K562 (cell line): ENCODE measurements around the gene MEF2B. TPM values are rescaled to one million over a fixed set of nuclear protein-coding genes. Genes with fewer than 3 reads are reported as not detected.

Experiments used
- FOXM1 ChIP-seq, 2 experiments: fragments of 450-650 bp in 1 of 2; sonication (generic) in 1 of 2; formaldehyde crosslinking in 1 of 2; IDR thresholded peaks; 2 replicates each; pipeline versions ENCODE4 v1.6.1 to v1.9.0; 2017 to 2022; ENCODE audit warnings: low read depth in 2 of 2, mild to moderate bottlenecking in 2 of 2, missing genetic modification reagents in 1 of 2, moderate library complexity in 1 of 2
- HDAC3 ChIP-seq: fragments of 450-650 bp; IDR thresholded peaks from 2 replicates; pipeline ENCODE4 v1.6.1; 2018; ENCODE audit warnings: borderline replicate concordance, mild to moderate bottlenecking, moderate library complexity; ENCODE audit not compliant: partially characterized antibody
- KLF13 ChIP-seq: fragments of 450-650 bp; IDR thresholded peaks from 2 replicates; pipeline ENCODE4 v1.6.1; 2016; ENCODE audit warnings: missing genetic modification characterization, low read depth, mild to moderate bottlenecking, missing compliant biosample characterization, moderate library complexity, borderline replicate concordance
- MBD2 ChIP-seq: sonication (generic); IDR thresholded peaks from 2 replicates; pipeline ENCODE4 v1.6.1; 2016; ENCODE audit warnings: low read depth, borderline replicate concordance
- MIER1 ChIP-seq: fragments of 450-650 bp; IDR thresholded peaks from 2 replicates; pipeline ENCODE4 v1.6.1; 2016; ENCODE audit warnings: antibody characterized with exemption, mild to moderate bottlenecking, low read depth
- MYNN ChIP-seq, 2 experiments: sonication (generic); formaldehyde crosslinking in 1 of 2; IDR thresholded peaks; 2 replicates each; pipeline versions ENCODE4 v1.5.0 to v1.6.1; 2016 to 2020; ENCODE audit warnings: antibody characterized with exemption in 1 of 2, missing genetic modification reagents in 1 of 2
- RB1 ChIP-seq: fragments of 450-650 bp; IDR thresholded peaks from 2 replicates; pipeline ENCODE4 v1.6.1; 2017; ENCODE audit warnings: low read depth, mild to moderate bottlenecking
- SIN3A ChIP-seq, 2 experiments: fragments of 150-350 bp in 1 of 2; IDR thresholded peaks; 2 replicates each; pipeline ENCODE4 v1.6.1; 2011 to 2016; ENCODE audit warnings: borderline replicate concordance in 2 of 2, low read depth in 2 of 2, low read length in 2 of 2, mild to moderate bottlenecking in 2 of 2, moderate library complexity in 2 of 2; ENCODE audit not compliant: control insufficient read depth in 1 of 2
- TAL1 ChIP-seq: fragments of 450-650 bp; IDR thresholded peaks from 2 replicates; pipeline ENCODE4 v1.6.1; 2016; ENCODE audit warnings: mild to moderate bottlenecking
- THRAP3 ChIP-seq: fragments of 450-650 bp; IDR thresholded peaks from 2 replicates; pipeline ENCODE4 v1.6.1; 2016; ENCODE audit warnings: mild to moderate bottlenecking, inconsistent platforms, borderline replicate concordance
- polyA plus RNA-seq, 8 experiments: library from polyadenylated mRNA; depleted of rRNA in 4 of 8; stranded (reverse) in 5 of 8; unstranded in 3 of 8; fragments of >200 nt; fragmentation: Nextera tagmentation in 2 of 8; fragmentation: Illumina TruSeq in 1 of 8; extraction: Ambion mirVana in 2 of 8; extraction: Trizol in 1 of 8; gene quantifications; 2 replicates each; pipeline versions ENCODE4 v1.2.1 to v1.2.3, GENCODE V29; 2011 to 2014; ENCODE audit warnings: inconsistent platforms in 1 of 8, missing spikeins in 1 of 8
- total RNA-seq, 7 experiments: library from RNA; depleted of rRNA in 6 of 7; stranded (reverse); fragments of >200 nt in 6 of 7; fragmentation: Illumina TruSeq in 2 of 7; extraction: Trizol in 2 of 7; gene quantifications; 2 replicates each; pipeline versions ENCODE4 v1.2.1 to v1.2.3, GENCODE V29; 2011 to 2021; ENCODE audit warnings: low replicate concordance in 1 of 7
- TF ChIP-seq, protein P1 (sequence below): fragments of 450-650 bp; IDR thresholded peaks from 2 replicates; pipeline ENCODE4 v1.6.1; 2016; ENCODE audit warnings: borderline replicate concordance
- TF ChIP-seq, protein P2 (sequence below): fragments of 200-800 bp; sonication (Bioruptor generic); IDR thresholded peaks from 2 replicates; pipeline ENCODE4 v1.6.1; 2017; ENCODE audit warnings: missing genetic modification characterization, missing compliant biosample characterization
- TF ChIP-seq, protein P3 (sequence below): fragments of 250-450 bp; sonication (Bioruptor Pico); IDR thresholded peaks from 2 replicates; pipeline ENCODE4 v1.8.0; 2022; ENCODE audit warnings: inconsistent platforms, mild to moderate bottlenecking, moderate library complexity, borderline replicate concordance
- TF ChIP-seq, protein P4 (sequence below), 2 experiments: fragments of 450-650 bp in 1 of 2; IDR thresholded peaks; 2 replicates each; pipeline ENCODE4 v1.6.1; 2011 to 2017; ENCODE audit warnings: low read depth in 2 of 2, antibody characterized with exemption in 1 of 2, borderline replicate concordance in 1 of 2, low read length in 1 of 2, mild to moderate bottlenecking in 1 of 2, mixed read lengths in 1 of 2; ENCODE audit not compliant: control insufficient read depth in 1 of 2

Gene MEF2B
- total and polyA plus RNA-seq, 9 of the 15 experiments (the other 6 are each of a cell fraction or from before 2014, with no cell fraction given): 0.14 to 1.9 (median 0.71) TPM; not detected in 3

DNA sequence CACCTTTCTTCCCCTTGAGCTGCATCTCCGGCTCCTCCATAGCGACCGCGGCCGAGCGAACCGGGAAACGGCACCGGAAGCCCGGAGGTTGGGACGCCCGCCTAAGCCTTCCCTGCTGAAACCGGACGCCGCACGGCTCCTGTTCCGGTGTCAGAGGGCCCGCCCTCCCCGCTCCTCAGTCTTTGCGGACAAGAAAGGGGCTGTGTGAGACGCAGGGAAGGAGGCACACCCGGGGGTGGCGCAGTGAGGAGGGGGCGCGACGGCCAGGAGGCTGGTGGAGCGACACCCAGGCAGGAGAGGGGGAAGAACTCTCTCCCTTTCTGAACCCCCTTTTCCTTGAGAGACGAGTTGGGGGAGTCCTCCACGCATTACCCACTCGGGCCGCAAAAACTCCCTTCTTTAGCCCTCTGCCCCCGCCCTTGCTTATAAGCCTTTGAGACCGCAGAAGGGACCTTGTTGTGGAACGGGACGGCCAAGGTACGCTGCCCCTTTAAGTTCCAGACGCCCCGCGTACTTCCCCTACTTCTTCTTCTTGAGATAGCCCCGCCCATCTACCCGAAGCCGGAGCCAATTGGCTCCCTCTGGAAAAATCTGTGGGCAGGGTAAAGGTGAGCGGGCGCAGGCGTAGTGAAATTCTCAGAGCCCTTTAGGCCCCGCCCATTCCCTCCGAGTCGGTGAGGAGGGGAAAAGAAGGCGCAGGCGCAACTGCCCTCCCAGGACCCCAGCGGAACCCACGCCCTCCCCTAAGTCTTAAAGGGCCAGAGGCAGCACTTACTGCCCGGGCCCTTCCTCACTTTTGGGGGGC is 22.2 kb upstream of the MEF2B start, which contains the start of the genes BORCS8 and RFXANK (continued):
- TF ChIP-seq, protein P1, sequence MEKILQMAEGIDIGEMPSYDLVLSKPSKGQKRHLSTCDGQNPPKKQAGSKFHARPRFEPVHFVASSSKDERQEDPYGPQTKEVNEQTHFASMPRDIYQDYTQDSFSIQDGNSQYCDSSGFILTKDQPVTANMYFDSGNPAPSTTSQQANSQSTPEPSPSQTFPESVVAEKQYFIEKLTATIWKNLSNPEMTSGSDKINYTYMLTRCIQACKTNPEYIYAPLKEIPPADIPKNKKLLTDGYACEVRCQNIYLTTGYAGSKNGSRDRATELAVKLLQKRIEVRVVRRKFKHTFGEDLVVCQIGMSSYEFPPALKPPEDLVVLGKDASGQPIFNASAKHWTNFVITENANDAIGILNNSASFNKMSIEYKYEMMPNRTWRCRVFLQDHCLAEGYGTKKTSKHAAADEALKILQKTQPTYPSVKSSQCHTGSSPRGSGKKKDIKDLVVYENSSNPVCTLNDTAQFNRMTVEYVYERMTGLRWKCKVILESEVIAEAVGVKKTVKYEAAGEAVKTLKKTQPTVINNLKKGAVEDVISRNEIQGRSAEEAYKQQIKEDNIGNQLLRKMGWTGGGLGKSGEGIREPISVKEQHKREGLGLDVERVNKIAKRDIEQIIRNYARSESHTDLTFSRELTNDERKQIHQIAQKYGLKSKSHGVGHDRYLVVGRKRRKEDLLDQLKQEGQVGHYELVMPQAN: peak; percentile 75; the same call in 1 of the 2 replicates
- TF ChIP-seq TAL1: peak; percentile 7; the same call in 1 of the 2 replicates
- TF ChIP-seq MYNN (IDR thresholded peaks at IDR 0.05): peak; percentile 20; the same call in 1 of the 2 replicates
- TF ChIP-seq MYNN (CRISPR knock-in tag; IDR thresholded peaks at IDR 0.05): no peak
- TF ChIP-seq HDAC3: no peak
- TF ChIP-seq FOXM1 (IDR thresholded peaks at IDR 0.05; ENCODE audit: low read depth): peak; percentile 58
- no peak for TF ChIP-seq FOXM1 (CRISPR knock-in tag; IDR thresholded peaks at IDR 0.05; ENCODE audit: low read depth)
- peak; percentile 78; the same call in 1 of the 2 replicates for TF ChIP-seq KLF13
- TF ChIP-seq MBD2: peak; percentile 78; the same call in 1 of the 2 replicates
- TF ChIP-seq, protein P2, sequence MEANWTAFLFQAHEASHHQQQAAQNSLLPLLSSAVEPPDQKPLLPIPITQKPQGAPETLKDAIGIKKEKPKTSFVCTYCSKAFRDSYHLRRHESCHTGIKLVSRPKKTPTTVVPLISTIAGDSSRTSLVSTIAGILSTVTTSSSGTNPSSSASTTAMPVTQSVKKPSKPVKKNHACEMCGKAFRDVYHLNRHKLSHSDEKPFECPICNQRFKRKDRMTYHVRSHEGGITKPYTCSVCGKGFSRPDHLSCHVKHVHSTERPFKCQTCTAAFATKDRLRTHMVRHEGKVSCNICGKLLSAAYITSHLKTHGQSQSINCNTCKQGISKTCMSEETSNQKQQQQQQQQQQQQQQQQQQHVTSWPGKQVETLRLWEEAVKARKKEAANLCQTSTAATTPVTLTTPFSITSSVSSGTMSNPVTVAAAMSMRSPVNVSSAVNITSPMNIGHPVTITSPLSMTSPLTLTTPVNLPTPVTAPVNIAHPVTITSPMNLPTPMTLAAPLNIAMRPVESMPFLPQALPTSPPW: peak; percentile 97
- TF ChIP-seq SIN3A (IDR thresholded peaks at IDR 0.05; ENCODE audit: borderline replicate concordance in 2 of 2, control insufficient read depth in 1 of 2, low read depth in 2 of 2, low read length in 2 of 2): peak in 1 of 2 experiments; percentile 85; a peak in 3 of 4 replicates
- TF ChIP-seq THRAP3: no peak
- TF ChIP-seq MIER1: peak; percentile 76
- peak; percentile 93 for TF ChIP-seq RB1
- TF ChIP-seq, protein P3, sequence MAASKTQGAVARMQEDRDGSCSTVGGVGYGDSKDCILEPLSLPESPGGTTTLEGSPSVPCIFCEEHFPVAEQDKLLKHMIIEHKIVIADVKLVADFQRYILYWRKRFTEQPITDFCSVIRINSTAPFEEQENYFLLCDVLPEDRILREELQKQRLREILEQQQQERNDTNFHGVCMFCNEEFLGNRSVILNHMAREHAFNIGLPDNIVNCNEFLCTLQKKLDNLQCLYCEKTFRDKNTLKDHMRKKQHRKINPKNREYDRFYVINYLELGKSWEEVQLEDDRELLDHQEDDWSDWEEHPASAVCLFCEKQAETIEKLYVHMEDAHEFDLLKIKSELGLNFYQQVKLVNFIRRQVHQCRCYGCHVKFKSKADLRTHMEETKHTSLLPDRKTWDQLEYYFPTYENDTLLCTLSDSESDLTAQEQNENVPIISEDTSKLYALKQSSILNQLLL (CRISPR knock-in tag): no peak
- TF ChIP-seq, protein P4, sequence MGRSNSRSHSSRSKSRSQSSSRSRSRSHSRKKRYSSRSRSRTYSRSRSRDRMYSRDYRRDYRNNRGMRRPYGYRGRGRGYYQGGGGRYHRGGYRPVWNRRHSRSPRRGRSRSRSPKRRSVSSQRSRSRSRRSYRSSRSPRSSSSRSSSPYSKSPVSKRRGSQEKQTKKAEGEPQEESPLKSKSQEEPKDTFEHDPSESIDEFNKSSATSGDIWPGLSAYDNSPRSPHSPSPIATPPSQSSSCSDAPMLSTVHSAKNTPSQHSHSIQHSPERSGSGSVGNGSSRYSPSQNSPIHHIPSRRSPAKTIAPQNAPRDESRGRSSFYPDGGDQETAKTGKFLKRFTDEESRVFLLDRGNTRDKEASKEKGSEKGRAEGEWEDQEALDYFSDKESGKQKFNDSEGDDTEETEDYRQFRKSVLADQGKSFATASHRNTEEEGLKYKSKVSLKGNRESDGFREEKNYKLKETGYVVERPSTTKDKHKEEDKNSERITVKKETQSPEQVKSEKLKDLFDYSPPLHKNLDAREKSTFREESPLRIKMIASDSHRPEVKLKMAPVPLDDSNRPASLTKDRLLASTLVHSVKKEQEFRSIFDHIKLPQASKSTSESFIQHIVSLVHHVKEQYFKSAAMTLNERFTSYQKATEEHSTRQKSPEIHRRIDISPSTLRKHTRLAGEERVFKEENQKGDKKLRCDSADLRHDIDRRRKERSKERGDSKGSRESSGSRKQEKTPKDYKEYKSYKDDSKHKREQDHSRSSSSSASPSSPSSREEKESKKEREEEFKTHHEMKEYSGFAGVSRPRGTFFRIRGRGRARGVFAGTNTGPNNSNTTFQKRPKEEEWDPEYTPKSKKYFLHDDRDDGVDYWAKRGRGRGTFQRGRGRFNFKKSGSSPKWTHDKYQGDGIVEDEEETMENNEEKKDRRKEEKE (IDR thresholded peaks at IDR 0.05; ENCODE audit: borderline replicate concordance in 1 of 2, control insufficient read depth in 1 of 2, low read depth in 2 of 2, low read length in 1 of 2): peak in 1 of 2 experiments; percentile 92; a peak in 2 of 4 replicates
